COLO829 (cell line): ENCODE data around the gene SIRPD.

Experiments
- DNase-seq: peaks from one replicate; pipeline ENCODE4 v3.0.0; 2012; ENCODE audit warnings: low spot score

SIRPD gene

GRCh38 chr20:1494436-1494835 is 63.1 kb downstream of the SIRPD start:
- no peak for DNase-seq

GRCh38 chr20:1493536-1493935 is 64.0 kb downstream of the SIRPD start:
- DNase-seq, result no peak

GRCh38 chr20:1491860-1492642 is 65.5 kb downstream of the SIRPD start:
- no peak for DNase-seq

- no peak for DNase-seq
Observed at GRCh38 chr20:1491281-1491840, 66.1 kb downstream of the SIRPD start, which contains the start of gene SIRPB2. Gene SIRPB2 (minus strand): TSS chr20:1491420. CDS start chr20:1491359, 61 bp downstream.

- DNase-seq, result no peak
Observed at GRCh38 chr20:1490643-1491195, 66.8 kb downstream of the SIRPD start.

- no peak for DNase-seq
Observed at GRCh38 chr20:1489764-1490436, 67.6 kb downstream of the SIRPD start.

- no peak for DNase-seq
Observed at GRCh38 chr20:1489325-1489724, 68.2 kb downstream of the SIRPD start.

- no peak for DNase-seq
Observed at GRCh38 chr20:1486566-1486965, 70.9 kb downstream of the SIRPD start.

GRCh38 chr20:1484438-1485116 is 72.9 kb downstream of the SIRPD start:
- DNase-seq, result no peak
